Globus pallidus (tissue), 1 donor: ENCODE data around the gene SORL1.
A peak's percentile ranks its signal among the peaks of the same experiment; 100 is the strongest.
"Not testable (repeated sequence)": the region's sequence is repeated elsewhere in the genome, so short reads cannot be mapped to it uniquely, and the experiment has no call there.

Source experiments
- DNase-seq: peaks from one replicate; pipeline ENCODE4 v3.0.0-alpha.2; 2015; ENCODE audit warnings: low spot score

SORL1 gene

DNA sequence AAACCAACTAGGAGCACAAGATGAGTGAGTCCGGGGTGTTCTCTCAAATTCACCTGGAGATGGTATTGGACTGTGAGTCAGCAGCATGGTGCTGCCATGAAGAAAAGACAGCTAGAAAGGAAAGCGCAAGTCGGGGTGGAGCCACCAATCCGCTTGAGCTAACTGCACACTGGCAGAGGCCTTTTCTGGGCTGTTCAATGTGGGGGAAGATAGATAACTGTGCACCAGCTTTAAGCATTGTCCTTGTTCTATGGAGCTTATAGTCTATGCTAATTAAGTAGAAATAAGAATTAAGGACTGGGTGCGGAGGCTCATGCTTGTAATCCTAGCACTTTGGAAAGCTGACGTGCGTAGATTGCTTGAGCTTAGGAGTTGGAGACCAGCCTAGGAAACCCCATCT lies 22.6 kb downstream of the SORL1 start:
- no peak for DNase-seq

DNA sequence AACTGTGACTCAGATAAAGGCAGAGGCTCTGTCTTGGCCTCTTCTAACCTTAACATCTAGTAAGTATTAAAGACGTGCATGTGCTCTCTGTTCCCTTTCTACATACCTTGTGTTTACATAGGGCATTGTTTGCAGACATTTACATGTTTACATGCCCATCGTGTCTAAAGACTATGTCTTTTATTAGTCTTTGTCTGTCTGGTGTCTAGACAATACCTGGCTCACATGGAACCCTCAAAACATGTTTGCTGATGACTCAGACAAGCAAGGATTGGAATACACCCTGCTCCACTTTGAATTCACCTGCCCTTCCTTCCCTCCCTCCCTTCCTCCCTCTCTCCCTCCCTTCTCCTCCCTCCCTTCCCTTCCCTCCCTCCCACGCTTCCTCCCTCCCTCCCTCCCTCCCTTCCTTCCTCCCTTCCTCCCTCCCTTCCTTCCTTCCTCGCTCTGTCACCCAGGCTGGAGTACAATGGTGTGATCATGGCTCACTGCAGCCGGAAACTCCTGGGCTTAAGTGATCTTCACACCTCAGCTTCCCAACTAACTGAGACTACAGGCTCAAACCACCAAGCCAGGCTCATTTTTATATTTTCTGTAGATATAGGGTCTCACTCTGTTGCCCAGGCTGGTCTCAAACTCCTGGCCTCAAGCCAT lies 24.4 kb downstream of the SORL1 start:
- no peak for DNase-seq

DNA sequence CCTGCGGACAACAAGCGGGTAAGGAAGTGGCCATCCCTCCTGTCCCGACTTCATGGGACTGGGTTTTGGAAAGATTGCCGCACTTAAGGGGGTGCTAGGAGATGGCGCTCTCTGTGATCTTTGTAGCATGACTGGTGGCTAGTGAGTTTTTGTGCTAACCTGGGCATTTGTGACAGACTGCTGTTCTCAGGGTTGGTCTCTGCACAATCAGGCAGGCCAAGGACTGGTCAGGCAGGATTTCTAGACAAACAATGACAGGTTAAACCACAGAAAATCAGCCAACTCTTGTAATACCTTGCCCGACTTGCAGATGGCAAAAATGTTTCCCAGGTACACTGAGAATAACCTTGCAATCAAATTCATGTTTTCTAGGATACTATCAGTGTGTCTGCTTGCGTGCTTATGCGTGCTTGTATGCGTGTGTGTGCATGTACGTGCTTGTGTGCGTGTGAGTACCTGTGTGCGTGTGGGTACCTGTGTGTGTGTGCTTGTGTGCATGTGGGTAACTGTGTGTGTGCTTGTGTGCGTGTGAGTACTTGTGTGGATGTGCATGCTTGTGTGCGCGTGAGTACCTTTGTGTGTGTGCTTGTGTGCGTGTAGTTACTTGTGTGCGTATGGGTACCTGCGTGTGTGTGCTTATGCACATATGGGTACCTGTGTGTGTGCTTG lies 26.2 kb downstream of the SORL1 start:
- DNase-seq, result no peak

DNA sequence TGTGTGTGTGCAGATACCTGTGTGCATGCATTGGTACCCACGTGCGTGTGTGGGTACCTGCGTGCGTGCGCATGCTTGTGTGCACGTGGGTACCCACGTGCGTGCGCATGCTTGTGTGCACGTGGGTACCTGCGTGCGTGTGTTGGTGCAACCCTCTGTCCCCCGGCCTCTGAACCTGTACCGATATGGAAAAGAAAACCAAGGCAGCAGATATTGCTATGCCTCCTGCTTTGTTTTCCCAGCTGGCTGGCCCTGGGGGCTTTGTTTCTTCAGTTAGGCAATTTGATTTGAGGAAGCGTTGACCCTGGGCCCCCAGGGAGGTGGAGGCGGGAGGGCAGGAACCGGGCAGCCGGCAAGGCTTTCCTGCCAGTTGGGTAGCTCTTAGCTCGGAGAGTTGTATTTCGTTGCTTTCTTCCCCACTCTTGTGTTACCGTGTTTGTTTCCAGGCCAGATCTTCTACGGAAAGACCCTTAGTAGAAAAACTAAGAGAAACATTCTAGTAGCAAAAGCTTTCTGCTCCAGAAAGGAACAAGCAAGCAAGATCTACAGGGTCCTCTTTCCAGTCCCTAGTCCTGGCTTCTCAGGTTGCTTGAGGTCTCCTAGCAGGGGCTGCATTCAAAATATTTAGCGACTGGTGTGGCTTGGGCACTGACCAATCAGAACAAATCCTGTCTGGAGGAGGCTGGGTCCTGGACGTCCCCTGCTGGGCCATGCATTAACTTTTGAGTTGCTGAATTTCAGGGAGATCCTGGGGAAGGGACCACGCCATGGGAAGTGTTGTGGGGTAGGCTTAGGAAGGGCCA lies 27.0 kb downstream of the SORL1 start:
- no peak for DNase-seq

DNA sequence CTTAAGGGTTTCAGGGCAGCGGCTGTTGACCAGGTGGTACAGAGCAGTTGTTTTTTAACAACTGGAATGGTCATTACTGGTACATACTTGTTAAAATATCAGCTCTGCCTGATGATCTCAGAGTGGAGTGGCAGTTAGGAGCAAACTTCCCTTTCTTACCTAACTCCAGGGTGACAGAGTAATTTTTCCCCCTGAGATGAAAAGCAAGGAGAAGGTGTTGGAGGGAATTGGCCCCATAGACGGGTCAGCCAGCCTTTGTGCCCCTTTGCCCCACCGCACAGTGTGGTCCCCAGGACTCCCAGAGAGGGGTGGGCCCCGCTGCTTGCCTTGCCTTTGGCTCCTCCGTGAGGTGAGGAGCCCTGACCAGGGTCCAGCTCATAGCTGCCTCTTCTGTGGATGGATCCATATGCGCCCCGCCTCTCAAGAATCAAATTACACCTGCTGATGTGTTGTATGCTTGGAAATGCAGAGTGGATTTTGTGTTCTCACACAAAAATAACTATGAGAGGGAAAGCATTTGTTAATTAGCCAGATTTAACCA lies 27.7 kb downstream of the SORL1 start:
- no peak for DNase-seq

DNA sequence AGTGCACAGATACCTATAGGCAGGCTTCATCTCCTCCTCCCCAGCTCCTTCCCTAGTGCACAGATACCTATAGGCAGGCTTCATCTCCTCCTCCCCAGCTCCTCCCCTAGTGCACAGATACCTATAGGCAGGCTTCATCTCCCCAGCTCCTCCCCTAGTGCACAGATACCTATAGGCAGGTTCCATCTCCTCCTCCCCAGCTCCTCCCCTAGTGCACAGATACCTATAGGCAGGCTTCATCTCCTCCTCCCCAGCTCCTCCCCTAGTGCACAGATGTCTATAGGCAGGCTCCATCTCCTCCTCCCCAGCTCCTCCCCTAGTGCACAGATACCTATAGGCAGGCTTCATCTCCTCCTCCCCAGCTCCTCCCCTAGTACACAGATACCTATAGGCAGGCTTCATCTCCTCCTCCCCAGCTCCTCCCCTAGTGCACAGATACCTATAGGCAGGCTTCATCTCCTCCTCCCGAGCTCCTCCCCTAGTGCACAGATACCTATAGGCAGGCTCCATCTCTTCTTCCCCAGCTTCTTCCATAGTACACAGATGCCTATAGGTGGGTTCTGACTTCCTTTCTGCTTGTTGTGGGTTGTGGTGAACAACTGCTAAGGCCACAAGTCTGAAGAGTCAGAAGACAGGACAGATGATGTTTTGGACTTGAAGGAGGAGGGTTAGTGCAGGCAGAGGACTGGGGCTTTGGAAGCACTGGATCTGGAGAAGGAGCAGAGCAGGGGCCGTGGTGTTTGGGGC lies 29.5 kb downstream of the SORL1 start:
- DNase-seq, result not testable (repeated sequence)

DNA sequence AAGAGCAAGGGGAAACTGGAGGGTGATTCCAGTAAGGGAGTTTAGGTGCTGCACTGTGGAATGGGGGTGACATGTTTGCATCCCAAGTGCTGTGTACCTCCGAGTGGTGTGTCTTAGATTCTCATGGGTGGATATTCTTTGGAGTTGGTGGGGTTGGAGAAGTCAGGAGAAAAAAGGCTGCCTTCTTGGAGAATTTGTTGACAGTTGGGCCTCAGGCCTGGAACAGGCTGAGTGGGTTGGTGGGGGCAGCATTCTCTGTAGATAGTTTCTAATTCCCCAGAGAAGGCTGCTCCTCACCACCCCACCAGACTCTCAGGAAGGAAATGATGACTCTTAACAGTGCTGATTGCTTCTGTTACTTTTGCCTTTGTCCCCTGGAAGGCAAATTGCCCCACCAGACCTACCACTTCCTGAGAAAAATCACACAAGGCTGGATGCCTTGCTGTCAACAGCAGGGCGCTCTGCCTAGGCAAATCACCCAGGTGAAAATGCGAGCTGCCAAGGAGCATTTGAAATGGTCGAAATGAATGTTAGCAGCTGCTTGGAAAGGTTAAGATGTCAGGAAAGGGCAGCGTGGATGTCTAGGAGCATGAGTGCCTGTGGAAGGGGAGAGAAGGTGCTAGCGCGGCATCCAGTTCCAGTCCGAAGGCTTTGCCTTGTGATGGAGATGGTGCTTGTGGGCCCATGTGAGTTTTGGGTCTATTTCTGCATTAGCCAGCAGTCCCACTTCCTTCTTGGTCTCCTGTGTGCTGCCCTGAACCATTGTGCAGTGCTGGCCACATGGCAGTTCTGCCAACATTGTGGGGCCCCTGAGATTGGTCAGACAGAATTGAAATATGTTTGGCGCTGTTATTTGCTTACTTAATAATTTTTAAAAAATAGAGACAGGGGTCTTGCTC lies 30.4 kb downstream of the SORL1 start:
- DNase-seq, result peak; percentile 39

DNA sequence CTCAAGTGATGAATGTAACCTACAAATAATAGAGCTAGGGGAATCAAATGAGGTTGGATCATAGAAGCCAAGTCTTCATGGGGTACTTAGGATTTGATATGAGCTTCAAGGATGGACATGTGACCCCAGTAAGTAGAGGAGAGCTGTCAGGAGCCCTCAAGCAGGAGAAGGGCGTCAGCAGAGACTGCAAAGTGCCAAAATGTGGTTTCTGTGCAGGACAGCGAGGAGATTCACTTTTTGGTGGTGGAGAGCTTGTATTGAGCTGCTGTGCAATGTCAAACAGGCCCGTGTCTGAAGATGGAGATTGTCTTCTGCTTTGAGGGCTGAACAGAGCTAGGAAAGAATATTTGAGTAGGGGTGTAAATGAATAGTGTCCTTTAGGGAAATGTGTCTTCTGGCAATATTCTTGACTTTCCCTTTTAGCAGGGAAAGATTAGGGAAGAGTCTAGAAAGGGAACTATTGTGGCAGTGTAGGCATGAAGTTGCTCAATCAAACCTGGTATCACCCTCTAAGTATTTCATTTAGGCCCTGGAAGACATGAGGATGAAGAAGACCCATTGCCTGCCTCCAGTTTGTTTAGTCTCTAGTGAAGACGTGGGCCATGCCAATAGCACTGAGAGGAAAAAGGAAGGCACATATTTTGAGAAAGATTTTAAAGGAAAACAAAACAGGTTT lies 31.8 kb downstream of the SORL1 start:
- no peak for DNase-seq

DNA sequence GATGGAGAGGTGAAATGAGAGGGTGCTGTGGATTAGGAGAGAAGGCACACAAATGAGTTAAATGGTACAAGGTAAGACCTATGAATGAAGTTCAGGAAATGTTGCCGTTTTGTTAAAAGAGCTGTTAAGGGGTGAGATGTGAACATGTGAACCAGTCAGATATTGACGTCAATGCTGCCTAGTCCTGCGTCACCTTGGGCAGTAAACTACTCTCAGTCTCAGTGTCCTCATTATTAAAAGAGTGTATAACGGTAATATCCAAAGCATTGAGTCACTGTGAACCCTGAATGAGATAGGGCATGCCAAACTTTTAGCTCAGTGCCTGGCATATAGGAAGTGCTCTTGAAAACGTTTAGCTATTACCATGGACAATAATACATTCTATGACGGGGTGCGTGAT lies 33.1 kb downstream of the SORL1 start:
- no peak for DNase-seq

DNA sequence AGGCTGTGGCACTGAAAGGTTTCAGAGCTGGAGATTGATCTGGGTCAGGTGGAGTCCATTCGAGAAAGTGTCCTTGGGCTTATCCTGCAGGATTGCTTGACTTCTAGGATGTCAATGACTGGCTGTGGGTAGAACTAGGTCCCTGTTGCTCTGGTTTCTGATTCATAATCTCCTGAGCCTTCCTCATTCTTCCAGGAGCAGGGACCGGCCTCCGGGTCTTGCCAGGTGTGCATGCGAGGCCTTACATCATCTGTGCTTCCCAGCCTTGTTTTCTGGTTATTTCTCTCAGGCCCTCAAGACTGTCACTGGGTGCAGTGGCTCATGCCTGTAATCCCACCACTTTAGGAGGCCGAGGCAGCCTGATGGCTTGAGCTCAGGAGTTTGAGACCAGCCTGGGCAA lies 33.9 kb downstream of the SORL1 start:
- no peak for DNase-seq

DNA sequence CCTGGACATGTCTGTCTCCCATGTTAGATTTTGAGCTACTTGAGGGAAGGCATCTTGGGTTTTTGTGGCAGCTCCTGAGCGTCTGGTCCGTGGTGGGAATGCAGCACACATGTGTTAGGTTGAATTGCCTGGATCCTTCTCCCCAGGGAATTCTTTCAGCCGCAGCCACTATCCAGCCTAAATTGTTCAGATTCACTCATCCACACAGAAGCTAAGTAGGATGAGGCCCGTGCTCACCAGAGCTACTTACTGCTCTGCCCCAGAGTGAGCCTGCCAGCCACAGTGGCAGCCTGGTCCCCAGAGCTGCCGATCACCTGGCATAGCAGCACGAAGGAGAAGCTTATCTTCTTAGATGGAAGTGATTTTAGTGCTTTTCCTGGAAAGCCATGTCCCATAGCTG lies 35.1 kb downstream of the SORL1 start:
- DNase-seq, result no peak

DNA sequence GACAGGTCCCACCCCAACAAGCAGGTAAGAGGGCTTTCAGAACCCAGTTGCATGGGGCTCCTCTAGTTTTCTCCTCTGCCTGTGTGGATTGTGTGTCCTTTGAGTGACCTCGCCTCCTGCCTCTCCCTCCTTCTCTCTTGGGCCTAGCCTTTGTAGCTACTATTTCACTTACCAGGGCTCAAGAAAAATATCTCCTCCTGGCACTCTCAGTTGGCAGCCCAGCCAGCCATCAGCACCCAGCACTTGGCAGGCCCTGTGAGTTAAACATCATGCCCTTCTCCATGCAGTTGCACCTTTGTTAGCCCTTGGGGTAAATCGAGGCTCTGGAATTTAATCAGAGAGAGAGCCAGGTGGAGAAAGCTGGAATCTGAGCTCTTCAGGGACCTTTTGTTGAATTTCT lies 36.1 kb downstream of the SORL1 start:
- DNase-seq, result no peak

DNA sequence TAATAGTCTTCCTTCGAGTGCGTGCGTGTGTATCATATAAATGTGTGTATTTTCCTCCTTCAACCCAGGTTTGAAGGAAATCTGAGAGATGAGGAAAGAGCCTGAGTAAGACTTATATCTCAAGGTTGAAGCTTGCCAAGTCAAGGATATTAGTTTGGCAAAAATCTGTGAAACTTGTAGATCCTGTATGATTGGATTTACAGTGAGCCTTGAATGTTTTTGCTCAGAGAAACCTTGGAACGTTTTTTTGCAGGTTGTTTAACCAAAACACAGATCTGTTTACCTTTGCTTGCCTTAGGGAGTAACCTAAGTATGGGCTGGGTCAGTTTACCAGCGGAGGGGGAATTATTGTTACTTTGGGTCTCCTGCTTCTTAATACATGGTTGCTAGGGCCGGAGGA lies 36.5 kb downstream of the SORL1 start:
- no peak for DNase-seq

DNA sequence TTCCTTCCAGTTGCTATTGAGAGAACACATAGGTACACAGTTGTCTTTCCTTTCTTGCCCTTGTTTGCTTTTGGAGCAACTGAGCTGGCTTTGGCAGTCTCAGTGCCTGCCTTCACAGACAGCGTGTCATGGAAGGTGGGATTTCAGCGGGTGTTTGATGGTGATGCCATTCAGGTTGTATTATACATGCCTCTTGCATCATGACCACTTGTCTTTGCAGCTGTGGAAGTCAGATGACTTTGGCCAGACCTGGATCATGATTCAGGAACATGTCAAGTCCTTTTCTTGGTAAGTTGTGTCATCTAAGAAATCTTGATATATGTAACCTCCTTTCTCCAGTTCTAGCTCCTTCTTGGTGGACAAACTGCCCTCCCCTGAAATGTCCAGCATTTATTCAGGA lies 37.7 kb downstream of the SORL1 start:
- no peak for DNase-seq

DNA sequence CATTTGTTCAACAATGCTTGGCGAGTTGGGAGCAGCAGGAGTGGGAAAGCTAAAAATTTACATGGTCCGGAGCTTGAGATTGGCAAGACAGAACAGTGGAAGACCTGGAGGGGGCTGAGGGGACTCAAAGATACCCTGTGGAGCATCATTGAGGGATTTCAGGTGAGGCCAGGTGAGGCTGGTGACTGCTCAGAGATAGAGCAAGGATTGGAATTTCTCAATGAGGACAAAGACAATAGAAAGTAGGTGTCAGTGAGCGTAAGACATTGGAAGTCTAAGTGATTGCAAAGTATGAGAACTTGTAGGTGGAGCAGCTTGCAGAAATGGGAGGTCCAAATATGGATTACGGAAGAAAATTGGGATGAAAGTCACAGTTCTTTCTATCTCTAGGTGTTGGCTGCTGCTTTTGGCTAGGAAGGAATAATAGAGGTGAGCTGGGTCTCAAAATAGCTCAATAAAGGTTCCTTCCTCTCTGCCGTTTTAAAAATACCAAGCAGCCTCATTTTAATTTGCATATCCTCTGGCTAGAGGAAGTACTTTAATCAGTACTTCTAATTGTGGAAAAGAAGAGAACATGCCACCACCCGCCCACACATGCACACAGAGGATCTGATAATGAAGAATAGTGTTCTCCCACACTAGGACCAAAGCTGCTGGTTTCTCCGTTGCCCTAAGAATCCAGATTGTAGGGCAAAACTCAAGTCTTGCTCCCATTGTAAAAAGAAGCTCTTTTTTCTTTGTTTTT lies 42.4 kb downstream of the SORL1 start:
- no peak for DNase-seq

DNA sequence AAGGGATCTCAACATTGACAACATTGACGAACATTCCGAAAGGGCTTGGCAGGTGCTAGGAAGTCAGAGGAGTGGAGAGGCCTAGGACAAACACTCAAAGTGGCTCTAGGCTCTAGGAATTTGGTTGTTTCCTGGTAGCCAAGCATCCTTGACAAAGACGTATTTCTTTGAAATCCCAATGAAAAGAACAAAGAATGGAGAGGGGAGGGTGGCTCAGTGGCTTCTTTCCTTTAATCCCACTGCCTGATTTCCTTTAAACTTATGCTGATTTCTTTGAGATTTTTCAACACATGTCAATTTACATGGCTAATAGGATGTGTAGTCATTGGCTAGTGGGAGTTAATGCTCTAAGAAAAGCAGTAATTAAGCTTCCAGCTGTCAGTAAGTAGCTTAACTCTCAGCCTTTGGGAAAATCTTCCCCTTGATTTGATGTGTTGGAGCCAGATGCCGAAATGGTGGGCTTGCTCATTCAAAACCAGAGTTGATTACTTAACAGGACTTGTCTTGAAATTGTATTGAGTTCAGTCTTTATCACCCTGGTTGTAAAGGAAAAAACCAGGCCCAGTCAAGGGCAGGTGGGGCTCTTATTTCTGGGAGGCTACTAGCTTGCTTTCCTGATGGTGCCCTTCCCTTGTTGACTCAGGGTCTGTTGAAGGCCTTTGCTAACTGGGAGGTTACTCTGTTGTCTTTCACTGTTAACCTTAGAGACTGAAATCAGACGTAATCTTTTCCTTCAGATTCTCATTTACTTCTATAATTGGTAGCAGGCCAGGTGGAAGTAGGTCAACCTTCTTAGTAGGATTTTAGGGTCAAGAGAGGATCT lies 45.3 kb downstream of the SORL1 start:
- no peak for DNase-seq

DNA sequence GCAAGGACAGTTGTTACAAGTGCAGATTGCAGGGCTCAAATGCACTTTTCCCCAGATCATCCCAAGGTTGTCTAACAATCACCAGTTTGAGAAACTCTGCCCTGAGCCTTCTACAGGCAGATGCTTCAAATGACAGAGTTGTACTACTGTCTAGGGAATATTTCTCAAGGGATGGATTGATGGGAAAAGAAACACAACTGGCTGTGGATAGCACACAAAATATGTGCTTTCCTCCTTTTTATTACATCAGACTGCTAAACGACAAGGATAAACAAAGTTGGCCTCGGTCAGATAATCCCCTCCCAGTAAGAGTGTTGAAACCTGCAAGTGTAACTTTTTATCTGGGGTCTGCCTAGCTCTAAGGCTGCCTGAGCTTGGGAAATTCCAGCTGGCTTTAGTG lies 47.3 kb downstream of the SORL1 start:
- no peak for DNase-seq

DNA sequence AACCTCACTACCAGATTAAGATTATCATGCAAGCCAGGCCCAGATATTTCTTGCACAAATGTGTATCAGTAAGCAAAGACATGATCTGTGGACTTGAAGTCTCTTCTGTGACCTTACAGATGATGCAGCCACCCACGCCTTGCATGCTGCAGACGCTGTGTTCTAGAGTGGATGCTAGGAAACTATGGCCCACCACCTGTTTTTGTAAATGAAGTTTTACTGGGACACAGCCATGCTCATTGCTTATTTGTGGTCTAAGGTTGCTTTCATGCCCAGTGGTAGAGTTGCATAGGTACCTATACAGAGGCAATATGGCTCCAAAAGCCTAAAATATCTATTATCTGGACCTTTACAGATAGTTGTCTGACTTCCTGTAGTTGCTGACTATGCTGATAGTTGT lies 48.2 kb downstream of the SORL1 start:
- no peak for DNase-seq

DNA sequence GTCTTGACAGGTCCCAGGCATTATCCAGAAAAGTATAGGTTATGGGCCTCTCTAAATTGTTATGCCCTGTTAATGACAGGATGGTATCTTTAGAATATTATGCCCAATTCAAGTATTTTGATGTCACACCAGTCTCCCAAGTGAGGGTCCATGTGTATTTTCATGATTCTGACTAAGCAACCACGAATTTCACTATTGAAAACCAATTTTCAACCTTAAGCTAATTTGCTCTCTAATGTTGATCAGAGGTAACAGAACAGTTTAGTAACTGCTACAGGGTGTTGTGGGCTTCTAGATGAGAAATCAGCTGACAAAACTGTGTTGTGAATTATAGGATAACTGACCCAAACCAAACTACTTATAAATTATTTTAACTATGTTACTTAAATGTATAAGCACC lies 48.6 kb downstream of the SORL1 start:
- DNase-seq, result no peak
